22Rv1 (cell line): Measurements from ENCODE around the gene CCSER1.

Experiments
- CTCF ChIP-seq: fragments of 450-650 bp; IDR thresholded peaks from 2 replicates; pipeline ENCODE4 v1.5.1; 2017; ENCODE audit warnings: mild to moderate bottlenecking
- ZFX ChIP-seq: fragments of 450-650 bp; IDR thresholded peaks from 2 replicates; pipeline ENCODE4 v1.6.1; 2017; ENCODE audit warnings: antibody characterized with exemption, borderline replicate concordance

GRCh38 chr4:91497892-91498291, 1370.7 kb downstream of the CCSER1 start:
- TF ChIP-seq CTCF (no peak), ZFX (no peak)
